ENCODE results near the gene CENPA.
"Not testable (repeated sequence)": the region's sequence is repeated elsewhere in the genome, so short reads cannot be mapped to it uniquely, and the experiment has no call there.

The CENPA gene

DNA sequence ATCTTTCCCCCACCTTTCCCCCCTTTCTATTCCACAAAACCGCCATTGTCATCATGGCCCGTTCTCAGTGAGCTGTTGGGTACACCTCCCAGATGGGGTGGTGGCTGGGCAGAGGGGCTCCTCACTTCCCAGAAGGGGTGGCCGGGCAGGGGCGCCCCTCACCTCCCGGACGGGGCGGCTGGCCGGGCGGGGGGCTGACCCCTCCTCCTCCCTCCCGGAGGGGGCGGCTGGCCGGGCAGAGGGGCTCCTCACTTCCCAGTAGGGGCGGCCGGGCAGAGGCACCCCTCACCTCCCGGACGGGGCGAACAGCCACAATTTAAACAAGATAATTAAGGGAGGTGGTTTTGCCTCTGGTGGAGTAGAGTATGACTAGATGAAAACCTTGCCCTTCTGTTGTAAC, 9.3 kb downstream of the CENPA start:
- DNase-seq = not testable (repeated sequence)

- DNase-seq = no peak
Observed at GRCh38 chr2:26801328-26801727, 15.5 kb downstream of the CENPA start.

- DNase-seq = no peak
Observed at GRCh38 chr2:26801796-26802195, 15.9 kb downstream of the CENPA start.

DNA sequence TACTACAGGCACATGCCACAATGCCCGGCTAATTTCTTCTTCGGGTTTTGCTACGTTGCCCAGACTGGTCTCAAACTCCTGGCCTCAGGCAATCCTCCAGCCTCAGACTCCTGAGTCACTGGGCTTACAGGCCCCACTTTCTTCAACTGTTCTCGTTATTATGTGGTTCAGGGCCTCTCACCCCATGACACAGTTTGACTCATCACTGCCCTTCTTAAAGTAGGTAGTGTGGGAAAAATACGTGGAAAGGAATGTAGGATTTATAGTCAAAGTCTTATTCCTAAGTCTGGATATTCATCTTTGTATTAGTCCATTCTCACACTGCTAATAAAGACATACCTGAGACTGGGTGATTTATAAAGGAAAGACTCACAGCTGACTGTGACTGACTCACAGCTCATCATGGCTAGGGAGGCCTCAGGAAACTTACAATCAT, 19.4 kb downstream of the CENPA start:
- no peak for DNase-seq

GRCh38 chr2:26807788-26808460, 22.1 kb downstream of the CENPA start:
- DNase-seq = no peak

DNA sequence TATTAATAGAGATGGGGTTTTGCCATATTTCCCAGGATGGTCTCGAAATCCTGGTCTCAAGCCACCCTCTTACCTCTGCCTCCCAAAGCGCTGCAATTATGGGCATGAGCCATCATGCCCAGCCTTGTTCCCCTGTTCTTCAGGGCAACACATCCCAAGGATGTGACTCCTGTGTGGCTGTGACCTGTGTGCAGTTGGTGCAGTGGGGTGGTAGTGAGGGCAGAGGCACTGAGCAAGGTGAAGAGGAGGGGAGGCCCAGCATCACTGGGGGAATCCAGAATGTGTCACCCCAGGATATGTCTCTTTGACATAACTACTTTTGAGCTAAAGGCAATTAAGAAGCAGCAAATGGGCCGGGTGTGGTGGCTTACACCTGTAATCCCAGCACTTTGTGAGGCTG, 23.4 kb downstream of the CENPA start:
- no peak for DNase-seq

GRCh38 chr2:26809876-26810577, 24.2 kb downstream of the CENPA start:
- DNase-seq = no peak

DNA sequence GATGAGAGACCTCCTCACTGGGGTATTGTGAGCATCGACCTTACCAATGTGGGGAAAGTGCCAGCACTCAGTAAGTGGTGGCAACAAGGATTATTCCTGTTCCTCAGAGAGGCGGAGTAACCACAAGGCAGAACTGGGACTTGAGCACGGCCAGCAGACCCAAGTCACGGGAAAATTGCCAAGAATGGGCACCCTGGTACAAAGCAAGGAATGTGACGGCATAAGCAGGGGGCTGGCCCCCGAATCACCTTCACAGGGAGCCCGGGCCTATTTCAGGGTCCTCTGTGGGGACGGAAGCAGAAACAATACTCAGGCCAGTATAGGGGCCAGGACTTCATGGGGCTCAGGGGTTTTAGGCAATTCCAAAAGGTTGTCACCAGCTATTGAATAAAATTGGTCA, 25.4 kb downstream of the CENPA start:
- no peak for DNase-seq

DNA sequence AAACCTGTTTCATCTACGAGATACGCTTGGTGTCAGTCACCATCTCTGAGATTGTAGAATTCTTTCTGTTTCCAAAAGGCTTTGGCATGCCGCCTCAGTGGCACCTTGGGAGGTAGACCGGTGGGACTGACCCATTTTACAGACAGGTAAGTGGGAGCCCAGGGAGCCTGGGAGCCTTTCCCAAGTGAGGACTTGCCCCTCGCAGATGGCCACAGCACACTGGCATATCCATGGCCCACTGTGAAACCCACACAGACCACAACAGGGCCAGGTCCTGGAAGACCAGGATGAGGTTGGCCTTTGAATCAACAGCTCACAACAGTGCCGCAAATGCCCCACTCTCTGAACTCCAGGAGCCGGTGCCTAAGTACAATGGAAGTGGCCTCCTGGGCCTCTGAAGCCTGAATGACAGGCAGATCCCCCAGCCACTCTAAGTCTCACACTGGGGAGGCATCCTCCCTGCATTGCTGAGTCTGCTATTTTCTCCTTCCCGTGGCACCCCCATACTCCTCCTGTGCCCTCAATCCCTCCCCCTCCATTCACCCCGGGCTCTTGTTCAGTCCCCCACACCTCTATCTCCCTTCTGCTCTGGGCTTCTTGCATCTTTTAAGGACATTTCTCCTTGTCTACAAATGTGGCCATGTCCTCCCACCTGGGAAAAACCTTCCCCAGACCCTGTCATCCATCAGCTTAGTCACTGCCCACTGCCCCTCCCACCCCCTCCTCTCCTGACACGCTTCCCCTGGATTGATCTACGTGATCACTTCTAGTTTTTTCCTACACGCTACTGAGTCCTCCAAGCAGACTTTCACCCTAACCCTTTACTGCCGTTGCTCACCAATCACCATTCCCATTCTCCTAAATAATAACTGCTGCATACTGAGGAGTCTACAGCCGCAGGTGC, 26.2 kb downstream of the CENPA start:
- no peak for DNase-seq

DNA sequence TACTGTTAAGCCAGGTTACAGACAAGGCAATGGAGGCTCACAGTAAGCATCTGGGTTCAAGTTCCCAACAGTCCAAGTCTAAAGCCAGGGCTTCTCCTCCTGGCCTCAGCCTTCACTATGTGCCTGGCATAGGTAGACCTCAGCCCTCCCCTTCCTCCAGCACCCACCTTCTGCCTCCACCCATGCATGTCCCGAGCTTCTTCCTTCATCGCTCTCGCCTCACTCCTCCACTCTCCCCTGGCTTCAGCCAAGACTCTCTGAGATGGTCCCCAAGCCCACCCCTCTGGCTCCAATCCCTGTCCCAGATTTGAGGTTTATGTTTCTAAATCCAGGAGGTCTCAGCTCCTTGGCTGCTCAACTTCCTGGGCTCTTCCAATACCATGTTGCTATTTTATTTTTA, 26.9 kb downstream of the CENPA start:
- no peak for DNase-seq

DNA sequence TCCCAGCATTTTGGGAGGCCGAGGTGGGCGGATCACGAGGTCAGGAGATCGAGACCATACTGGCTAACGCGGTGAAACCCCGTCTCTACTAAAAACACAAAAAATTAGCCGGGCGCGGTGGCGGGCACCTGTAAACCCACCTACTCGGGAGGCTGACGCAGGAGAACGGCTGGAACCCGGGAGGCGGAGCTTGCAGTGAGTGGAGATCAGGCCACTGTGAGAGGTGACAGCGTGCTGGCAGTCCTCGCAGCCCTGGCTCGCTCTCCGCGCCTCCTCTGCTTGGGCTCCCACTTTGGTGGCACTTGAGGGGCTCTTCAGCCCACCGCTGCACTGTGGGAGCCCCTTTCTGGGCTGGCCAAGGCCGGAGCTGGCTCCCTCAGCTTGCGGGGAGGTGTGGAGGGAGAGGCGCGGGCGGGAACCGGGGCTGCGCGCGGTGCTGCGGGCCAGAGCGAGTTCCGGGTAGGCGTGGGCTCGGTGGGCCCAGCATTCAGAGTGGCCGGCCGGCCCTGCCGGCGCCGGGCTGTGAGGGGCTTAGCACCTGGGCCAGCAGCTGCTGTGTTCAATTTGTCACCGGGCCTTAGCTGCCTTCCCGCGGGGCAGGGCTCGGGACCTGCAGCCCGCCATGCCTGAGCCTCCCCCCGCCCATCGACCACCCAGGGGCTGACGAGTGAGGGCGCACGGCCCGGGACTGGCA, 28.4 kb downstream of the CENPA start:
- DNase-seq = not testable (repeated sequence)

DNA sequence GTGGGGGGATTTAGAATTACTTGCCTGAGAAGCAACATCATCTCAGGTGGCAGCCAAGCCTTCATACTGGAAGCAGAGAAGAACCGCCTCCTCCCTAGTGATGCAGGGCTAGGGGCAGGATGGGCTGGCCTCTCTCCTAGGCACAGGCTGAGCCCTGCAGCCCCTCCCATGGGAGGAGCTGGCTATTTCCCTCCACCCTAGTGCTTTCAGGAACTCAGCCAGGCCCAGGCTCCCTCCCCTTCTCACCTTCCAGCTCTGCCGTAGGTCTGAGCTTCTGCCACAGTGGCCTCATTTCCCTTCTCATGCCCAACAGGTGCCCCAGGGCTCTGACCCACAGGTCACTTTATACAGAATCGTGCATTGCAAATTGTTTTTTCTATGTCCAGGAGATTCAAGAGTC, 31.0 kb downstream of the CENPA start:
- no peak for DNase-seq

- DNase-seq = no peak
Observed at GRCh38 chr2:26818255-26818654, 32.4 kb downstream of the CENPA start.

DNA sequence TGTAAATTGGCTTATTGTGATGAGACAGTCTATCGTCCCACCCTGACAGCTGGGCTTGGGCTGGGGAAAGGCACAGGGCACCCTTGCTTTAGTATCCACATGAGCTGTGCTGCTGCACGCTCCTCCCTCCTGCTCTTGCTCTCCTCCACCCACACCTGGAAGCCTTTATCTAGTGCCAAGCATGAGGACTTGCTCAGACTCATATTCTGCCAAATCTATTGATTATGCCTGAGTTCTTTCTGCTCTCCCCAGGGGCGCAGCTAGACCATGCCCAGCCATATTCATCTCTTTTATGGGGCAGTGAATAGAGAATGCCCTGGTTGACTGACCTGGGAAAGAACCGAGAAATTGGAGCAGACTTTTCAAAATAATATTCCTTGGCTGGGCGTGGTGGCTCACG, 33.1 kb downstream of the CENPA start:
- DNase-seq = no peak

DNA sequence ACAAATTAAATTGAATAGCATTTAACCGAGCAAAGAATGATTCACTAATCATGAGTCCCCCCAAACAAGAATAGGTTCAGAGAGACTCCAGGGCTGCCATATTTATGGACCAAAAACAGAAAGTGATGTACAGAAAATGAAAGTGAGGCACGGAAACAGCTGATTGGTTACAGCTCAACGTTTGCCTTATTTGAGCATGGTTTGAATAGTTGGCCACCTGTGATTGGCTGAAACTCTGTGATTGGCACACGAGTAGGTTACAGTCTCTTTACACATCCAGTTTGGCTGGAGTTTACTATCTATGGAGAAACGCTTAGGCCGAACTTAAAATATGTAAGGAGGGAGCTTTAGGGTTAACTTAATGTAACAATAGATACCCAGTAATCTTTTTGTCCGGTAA, 35.1 kb downstream of the CENPA start:
- no peak for DNase-seq

DNA sequence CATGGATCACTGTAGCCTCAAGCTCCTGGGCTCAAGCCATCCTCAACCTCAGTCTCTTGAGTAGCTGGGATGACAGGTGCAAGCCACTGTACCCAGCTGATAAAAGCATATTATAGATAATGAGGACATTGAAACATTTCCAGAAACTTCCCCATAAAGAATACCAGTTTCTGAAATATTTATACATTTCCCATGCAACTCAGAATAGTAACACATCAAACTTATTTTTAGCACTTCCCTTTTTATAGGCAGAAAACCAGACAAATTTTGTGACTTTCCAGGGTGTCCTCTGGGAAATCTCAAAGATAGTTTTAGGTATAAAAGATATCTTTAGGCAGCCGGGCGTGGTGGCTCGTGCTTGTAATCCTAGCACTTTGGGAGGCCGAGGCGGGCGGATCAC, 37.0 kb downstream of the CENPA start:
- DNase-seq = no peak

GRCh38 chr2:26838121-26838906, 52.5 kb downstream of the CENPA start:
- no peak for DNase-seq

- no peak for DNase-seq
Observed at GRCh38 chr2:26840937-26841610, 55.2 kb downstream of the CENPA start.

- DNase-seq = no peak
Observed at GRCh38 chr2:26843041-26843440, 57.2 kb downstream of the CENPA start.

Measured in CD4-positive, alpha-beta T cell treated with Interleukin-15 for 1 hour (primary cell).